ENCODE results near the gene HPGDS.

Gene HPGDS

GRCh38 chr4:94274912-94275311, 67.7 kb downstream of the HPGDS start:
- Histone ChIP-seq H3K27me3 (ENCODE audit: control insufficient read depth in 5 of 5, insufficient read depth in 4 of 5, low read length in 5 of 5) (no peaks in the 10 kb centered on the region), H3K27ac (ENCODE audit: low read depth, low read length) (no peak overlapping the region), H3K9ac (ENCODE audit: low read length in 5 of 5) (no peak overlapping the region), H3K9me3 (ENCODE audit: control insufficient read depth in 5 of 5, low read length in 5 of 5) (no peaks in the 10 kb centered on the region), H3K4me3 (ENCODE audit: low read depth in 1 of 5, low read length in 5 of 5) (no peak overlapping the region), H3K36me3 (ENCODE audit: control insufficient read depth in 5 of 5, insufficient read depth in 5 of 5, low read length in 5 of 5) (peaks cover 44 to 67% (median 63%) of the 10 kb centered on the region in 5 donors), H3K4me1 (ENCODE audit: control insufficient read depth in 5 of 5, insufficient read depth in 5 of 5, low read length in 5 of 5) (no peaks in the 10 kb centered on the region)

- H3K4me3 ChIP-seq (ENCODE audit: low read depth in 1 of 5, low read length in 5 of 5) = no peak overlapping the region
- H3K27ac ChIP-seq (ENCODE audit: low read depth, low read length) = no peak overlapping the region
- H3K9me3 ChIP-seq (ENCODE audit: control insufficient read depth in 5 of 5, low read length in 5 of 5) = no peaks in the 10 kb centered on the region
- H3K9ac ChIP-seq (ENCODE audit: low read length in 5 of 5) = no peak overlapping the region
- no peaks in the 10 kb centered on the region for H3K27me3 ChIP-seq (ENCODE audit: control insufficient read depth in 5 of 5, insufficient read depth in 4 of 5, low read length in 5 of 5)
- H3K4me1 ChIP-seq (ENCODE audit: control insufficient read depth in 5 of 5, insufficient read depth in 5 of 5, low read length in 5 of 5) = no peaks in the 10 kb centered on the region
- peaks cover 25 to 49% (median 39%) of the 10 kb centered on the region in 5 donors for H3K36me3 ChIP-seq (ENCODE audit: control insufficient read depth in 5 of 5, insufficient read depth in 5 of 5, low read length in 5 of 5)
Observed at GRCh38 chr4:94271248-94271647, 71.4 kb downstream of the HPGDS start.

- Histone ChIP-seq H3K36me3 (ENCODE audit: control insufficient read depth in 5 of 5, insufficient read depth in 5 of 5, low read length in 5 of 5) (peaks cover 13 to 34% (median 20%) of the 10 kb centered on the region in 5 donors), H3K9ac (ENCODE audit: low read length in 5 of 5) (no peak overlapping the region), H3K4me1 (ENCODE audit: control insufficient read depth in 5 of 5, insufficient read depth in 5 of 5, low read length in 5 of 5) (no peaks in the 10 kb centered on the region), H3K9me3 (ENCODE audit: control insufficient read depth in 5 of 5, low read length in 5 of 5) (no peaks in the 10 kb centered on the region), H3K27me3 (ENCODE audit: control insufficient read depth in 5 of 5, insufficient read depth in 4 of 5, low read length in 5 of 5) (no peaks in the 10 kb centered on the region), H3K4me3 (ENCODE audit: low read depth in 1 of 5, low read length in 5 of 5) (no peak overlapping the region), H3K27ac (ENCODE audit: low read depth, low read length) (no peak overlapping the region)
Observed at GRCh38 chr4:94267037-94267436, 75.6 kb downstream of the HPGDS start.

GRCh38 chr4:94262163-94263016, 80.2 kb downstream of the HPGDS start:
- Histone ChIP-seq H3K36me3 (ENCODE audit: control insufficient read depth in 5 of 5, insufficient read depth in 5 of 5, low read length in 5 of 5) (peaks cover 3 to 32% (median 15%) of the 10 kb centered on the region in 5 donors), H3K9ac (ENCODE audit: low read length in 5 of 5) (no peak overlapping the region), H3K9me3 (ENCODE audit: control insufficient read depth in 5 of 5, low read length in 5 of 5) (no peaks in the 10 kb centered on the region), H3K4me3 (ENCODE audit: low read depth in 1 of 5, low read length in 5 of 5) (no peak overlapping the region), H3K4me1 (ENCODE audit: control insufficient read depth in 5 of 5, insufficient read depth in 5 of 5, low read length in 5 of 5) (no peaks in the 10 kb centered on the region), H3K27me3 (ENCODE audit: control insufficient read depth in 5 of 5, insufficient read depth in 4 of 5, low read length in 5 of 5) (no peaks in the 10 kb centered on the region), H3K27ac (ENCODE audit: low read depth, low read length) (no peak overlapping the region)

GRCh38 chr4:94256828-94257227, 85.8 kb downstream of the HPGDS start:
- Histone ChIP-seq H3K9me3 (ENCODE audit: control insufficient read depth in 5 of 5, low read length in 5 of 5) (no peaks in the 10 kb centered on the region), H3K27me3 (ENCODE audit: control insufficient read depth in 5 of 5, insufficient read depth in 4 of 5, low read length in 5 of 5) (no peaks in the 10 kb centered on the region), H3K27ac (ENCODE audit: low read depth, low read length) (no peak overlapping the region), H3K4me1 (ENCODE audit: control insufficient read depth in 5 of 5, insufficient read depth in 5 of 5, low read length in 5 of 5) (peaks cover 0 to 2% (median 0%) of the 10 kb centered on the region in 5 donors), H3K9ac (ENCODE audit: low read length in 5 of 5) (no peak overlapping the region), H3K36me3 (ENCODE audit: control insufficient read depth in 5 of 5, insufficient read depth in 5 of 5, low read length in 5 of 5) (peaks cover 12 to 31% (median 29%) of the 10 kb centered on the region in 5 donors), H3K4me3 (ENCODE audit: low read depth in 1 of 5, low read length in 5 of 5) (no peak overlapping the region)

- Histone ChIP-seq H3K27me3 (ENCODE audit: control insufficient read depth in 5 of 5, insufficient read depth in 4 of 5, low read length in 5 of 5) (no peaks in the 10 kb centered on the region), H3K9ac (ENCODE audit: low read length in 5 of 5) (no peak overlapping the region), H3K9me3 (ENCODE audit: control insufficient read depth in 5 of 5, low read length in 5 of 5) (no peaks in the 10 kb centered on the region), H3K27ac (ENCODE audit: low read depth, low read length) (no peak overlapping the region), H3K36me3 (ENCODE audit: control insufficient read depth in 5 of 5, insufficient read depth in 5 of 5, low read length in 5 of 5) (peaks cover 12 to 33% (median 24%) of the 10 kb centered on the region in 5 donors), H3K4me1 (ENCODE audit: control insufficient read depth in 5 of 5, insufficient read depth in 5 of 5, low read length in 5 of 5) (peaks cover 0 to 2% (median 0%) of the 10 kb centered on the region in 5 donors), H3K4me3 (ENCODE audit: low read depth in 1 of 5, low read length in 5 of 5) (no peak overlapping the region)
Observed at GRCh38 chr4:94256144-94256783, 86.4 kb downstream of the HPGDS start.

- no peak overlapping the region for H3K27ac ChIP-seq (ENCODE audit: low read depth, low read length)
- no peak overlapping the region for H3K4me3 ChIP-seq (ENCODE audit: low read depth in 1 of 5, low read length in 5 of 5)
- no peaks in the 10 kb centered on the region for H3K27me3 ChIP-seq (ENCODE audit: control insufficient read depth in 5 of 5, insufficient read depth in 4 of 5, low read length in 5 of 5)
- H3K9me3 ChIP-seq (ENCODE audit: control insufficient read depth in 5 of 5, low read length in 5 of 5) = no peaks in the 10 kb centered on the region
- peaks cover 16 to 34% (median 20%) of the 10 kb centered on the region in 5 donors for H3K36me3 ChIP-seq (ENCODE audit: control insufficient read depth in 5 of 5, insufficient read depth in 5 of 5, low read length in 5 of 5)
- peaks cover 0 to 2% (median 0%) of the 10 kb centered on the region in 5 donors for H3K4me1 ChIP-seq (ENCODE audit: control insufficient read depth in 5 of 5, insufficient read depth in 5 of 5, low read length in 5 of 5)
- H3K9ac ChIP-seq (ENCODE audit: low read length in 5 of 5) = no peak overlapping the region
Observed at GRCh38 chr4:94253036-94253435, 89.6 kb downstream of the HPGDS start.

GRCh38 chr4:94251094-94251493, 91.5 kb downstream of the HPGDS start:
- H3K36me3 ChIP-seq (ENCODE audit: control insufficient read depth in 5 of 5, insufficient read depth in 5 of 5, low read length in 5 of 5) = peaks cover 22 to 41% (median 28%) of the 10 kb centered on the region in 5 donors

More at GRCh38 chr4:94251094-94251493, 91.5 kb downstream of the HPGDS start:
- Histone ChIP-seq H3K4me1 (ENCODE audit: control insufficient read depth in 5 of 5, insufficient read depth in 5 of 5, low read length in 5 of 5) (peaks cover 0 to 2% (median 0%) of the 10 kb centered on the region in 5 donors), H3K9me3 (ENCODE audit: control insufficient read depth in 5 of 5, low read length in 5 of 5) (no peaks in the 10 kb centered on the region), H3K9ac (ENCODE audit: low read length in 5 of 5) (no peak overlapping the region), H3K4me3 (ENCODE audit: low read depth in 1 of 5, low read length in 5 of 5) (no peak overlapping the region), H3K27me3 (ENCODE audit: control insufficient read depth in 5 of 5, insufficient read depth in 4 of 5, low read length in 5 of 5) (no peaks in the 10 kb centered on the region), H3K27ac (ENCODE audit: low read depth, low read length) (no peak overlapping the region)
